ENCODE measurements around the gene PTPRM. TPM values are rescaled to one million over a fixed set of nuclear protein-coding genes. Genes with fewer than 3 reads are reported as not detected.
A peak's percentile ranks its signal among the peaks of the same experiment; 100 is the strongest.

The PTPRM gene
- total RNA-seq, 4 donors from 2014 or later: 81.5 to 98.9 (median 86.8) TPM

DNA sequence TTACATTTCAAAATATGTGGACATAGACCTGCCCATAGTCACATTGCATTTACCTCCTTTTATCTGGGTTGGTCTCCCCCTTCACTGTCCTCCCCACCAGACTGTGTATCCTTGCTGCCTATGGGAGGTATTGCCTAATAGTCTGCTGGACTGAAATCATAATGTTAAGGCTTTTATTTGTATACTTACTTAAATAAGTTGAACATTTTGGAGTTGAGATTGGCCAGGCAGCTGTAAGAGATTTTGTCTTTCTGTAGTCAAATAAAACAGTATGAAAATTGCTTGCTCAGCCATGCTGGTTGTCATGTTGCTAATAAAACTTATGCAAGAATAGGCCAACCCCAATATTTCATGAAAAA lies 280.9 kb downstream of the PTPRM start:
- Histone ChIP-seq H3K9me3 (peaks cover 0 to 9% (median 0%) of the 10 kb centered on the region in 3 donors), H3K36me3 (no peaks in the 10 kb centered on the region), H3K27me3 (no peaks in the 10 kb centered on the region), H3K4me1 (peaks cover 0 to 18% (median 0%) of the 10 kb centered on the region in 3 donors), H3K27ac (no peak overlapping the region), H3K4me3 (no peak overlapping the region)
- ATAC-seq: no peak
- TF ChIP-seq EP300 (IDR thresholded peaks at IDR 0.05) (no peak), POLR2AphosphoS5 (IDR thresholded peaks at IDR 0.05) (no peak), POLR2A (IDR thresholded peaks at IDR 0.05) (no peak)
- TF ChIP-seq, protein P1, sequence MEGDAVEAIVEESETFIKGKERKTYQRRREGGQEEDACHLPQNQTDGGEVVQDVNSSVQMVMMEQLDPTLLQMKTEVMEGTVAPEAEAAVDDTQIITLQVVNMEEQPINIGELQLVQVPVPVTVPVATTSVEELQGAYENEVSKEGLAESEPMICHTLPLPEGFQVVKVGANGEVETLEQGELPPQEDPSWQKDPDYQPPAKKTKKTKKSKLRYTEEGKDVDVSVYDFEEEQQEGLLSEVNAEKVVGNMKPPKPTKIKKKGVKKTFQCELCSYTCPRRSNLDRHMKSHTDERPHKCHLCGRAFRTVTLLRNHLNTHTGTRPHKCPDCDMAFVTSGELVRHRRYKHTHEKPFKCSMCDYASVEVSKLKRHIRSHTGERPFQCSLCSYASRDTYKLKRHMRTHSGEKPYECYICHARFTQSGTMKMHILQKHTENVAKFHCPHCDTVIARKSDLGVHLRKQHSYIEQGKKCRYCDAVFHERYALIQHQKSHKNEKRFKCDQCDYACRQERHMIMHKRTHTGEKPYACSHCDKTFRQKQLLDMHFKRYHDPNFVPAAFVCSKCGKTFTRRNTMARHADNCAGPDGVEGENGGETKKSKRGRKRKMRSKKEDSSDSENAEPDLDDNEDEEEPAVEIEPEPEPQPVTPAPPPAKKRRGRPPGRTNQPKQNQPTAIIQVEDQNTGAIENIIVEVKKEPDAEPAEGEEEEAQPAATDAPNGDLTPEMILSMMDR (IDR thresholded peaks at IDR 0.05): no peak

DNA sequence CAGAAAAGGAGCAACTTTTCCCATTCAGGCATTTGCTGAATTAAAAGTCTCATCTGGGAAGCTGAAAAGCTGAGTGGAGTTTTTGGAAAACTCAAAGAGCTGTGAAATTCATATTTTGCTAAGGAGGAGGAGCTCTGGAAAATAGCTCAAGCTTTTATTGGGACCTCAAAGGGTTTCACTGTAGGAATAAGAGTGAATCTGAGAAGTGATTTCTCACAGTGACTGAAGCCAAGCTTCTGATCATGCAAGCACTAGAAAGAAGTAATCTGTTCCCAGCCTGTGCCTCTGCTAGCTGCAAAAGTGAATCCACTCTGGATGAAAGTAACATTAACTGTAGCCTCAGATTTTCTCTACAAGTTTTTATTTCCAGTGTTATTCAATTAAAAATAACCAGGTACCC lies 283.3 kb downstream of the PTPRM start:
- no peak for TF ChIP-seq POLR2AphosphoS5 (IDR thresholded peaks at IDR 0.05)
- TF ChIP-seq, protein P1 (IDR thresholded peaks at IDR 0.05): no peak
- no peak for TF ChIP-seq EP300 (IDR thresholded peaks at IDR 0.05)
- TF ChIP-seq POLR2A (IDR thresholded peaks at IDR 0.05): no peak
- no peak for ATAC-seq
- no peak overlapping the region for H3K4me3 ChIP-seq
- peaks cover 6 to 27% (median 6%) of the 10 kb centered on the region in 3 donors for H3K4me1 ChIP-seq
- H3K9me3 ChIP-seq: no peaks in the 10 kb centered on the region
- H3K27ac ChIP-seq: no peak overlapping the region
- H3K27me3 ChIP-seq: no peaks in the 10 kb centered on the region
- H3K36me3 ChIP-seq: no peaks in the 10 kb centered on the region

DNA sequence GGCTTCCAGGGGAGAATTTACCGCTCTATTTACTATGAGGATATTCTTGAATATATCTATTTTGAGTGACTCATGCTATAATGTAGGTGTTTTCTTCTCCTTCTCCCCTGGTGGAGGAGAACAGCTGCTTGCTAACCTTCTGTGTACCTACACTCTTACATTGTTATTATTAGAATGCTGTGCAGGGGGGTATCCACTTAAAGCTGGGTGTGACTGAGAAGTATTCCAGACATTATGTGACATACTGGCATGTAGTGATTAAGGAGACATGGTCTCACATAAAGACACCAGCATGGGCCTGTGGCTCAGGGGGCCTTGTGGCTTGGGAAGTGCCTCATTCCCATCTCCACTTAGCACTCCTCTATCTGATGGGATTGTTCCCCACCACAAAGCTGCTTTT lies 287.9 kb downstream of the PTPRM start:
- no peak for ATAC-seq
- Histone ChIP-seq H3K27ac (peak overlapping the region in 1 of 4 donors; percentile 29), H3K36me3 (no peaks in the 10 kb centered on the region), H3K27me3 (no peaks in the 10 kb centered on the region), H3K4me1 (peaks cover 7 to 33% (median 9%) of the 10 kb centered on the region in 3 donors), H3K9me3 (no peaks in the 10 kb centered on the region), H3K4me3 (no peak overlapping the region)
- TF ChIP-seq EP300 (IDR thresholded peaks at IDR 0.05): no peak
- no peak for TF ChIP-seq POLR2A (IDR thresholded peaks at IDR 0.05)
- TF ChIP-seq, protein P1 (IDR thresholded peaks at IDR 0.05): no peak
- 94 to 100% methylated on average over 1 of the region's 1 CpG for WGBS, 2 donors (ENCODE audit: low coverage in 1 of 2)

DNA sequence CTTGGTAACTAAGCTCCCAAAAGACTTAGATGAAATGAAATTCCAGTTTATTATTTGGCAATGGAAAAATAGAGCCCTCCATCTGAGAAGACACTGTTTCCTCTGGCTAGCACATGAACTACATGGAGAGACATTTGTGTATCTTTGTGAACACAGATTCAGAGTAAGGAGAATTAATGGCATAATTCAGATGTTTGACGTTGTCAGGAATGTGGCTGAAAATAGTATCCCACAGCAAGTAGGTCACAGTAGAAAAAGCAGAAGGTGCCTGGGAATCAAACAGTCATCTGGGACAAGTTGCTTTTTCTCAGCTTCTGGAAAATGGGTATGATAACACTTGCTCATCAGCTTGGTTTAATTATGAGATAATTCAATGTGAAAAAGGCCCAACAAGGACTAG lies 288.6 kb downstream of the PTPRM start:
- WGBS, 2 donors (ENCODE audit: low coverage in 1 of 2): 0 to 7% methylated on average over 1 of the region's 1 CpG
- no peak for ATAC-seq
- TF ChIP-seq, protein P1 (IDR thresholded peaks at IDR 0.05): no peak
- TF ChIP-seq EP300 (IDR thresholded peaks at IDR 0.05) (no peak), POLR2AphosphoS5 (IDR thresholded peaks at IDR 0.05) (no peak), POLR2A (IDR thresholded peaks at IDR 0.05) (no peak)

DNA sequence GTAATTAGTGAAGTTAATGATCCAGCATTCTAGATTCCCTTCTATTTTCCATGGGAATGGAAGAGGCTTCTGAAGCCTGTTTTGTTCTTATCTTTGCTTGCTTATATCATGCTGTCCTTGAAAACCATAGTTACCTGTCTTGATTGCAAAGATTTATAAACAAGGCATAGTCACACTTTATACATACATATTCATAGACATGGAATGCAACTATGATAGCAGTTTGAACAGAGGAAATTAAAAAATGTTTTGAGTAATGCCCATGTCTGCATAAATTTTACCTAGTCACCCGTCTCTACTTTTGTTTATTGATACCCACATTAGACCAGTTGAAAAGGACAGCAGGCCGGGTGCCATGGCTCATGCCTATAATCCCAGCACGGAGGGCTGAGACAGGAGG lies 289.0 kb downstream of the PTPRM start:
- no peaks in the 10 kb centered on the region for H3K36me3 ChIP-seq
- H3K27ac ChIP-seq: no peak overlapping the region
- TF ChIP-seq, protein P1 (IDR thresholded peaks at IDR 0.05): no peak
- TF ChIP-seq POLR2A (IDR thresholded peaks at IDR 0.05): no peak
- no peak for TF ChIP-seq POLR2AphosphoS5 (IDR thresholded peaks at IDR 0.05)
- no peak for TF ChIP-seq EP300 (IDR thresholded peaks at IDR 0.05)
- peaks cover 7 to 42% (median 9%) of the 10 kb centered on the region in 3 donors for H3K4me1 ChIP-seq
- no peaks in the 10 kb centered on the region for H3K27me3 ChIP-seq
- H3K4me3 ChIP-seq: no peak overlapping the region
- no peaks in the 10 kb centered on the region for H3K9me3 ChIP-seq
- ATAC-seq: no peak
- 56 to 83% methylated on average over 2 to 3 of the region's 3 CpGs for WGBS, 2 donors (ENCODE audit: low coverage in 1 of 2)

More for the DNA sequence above, 288.6 kb downstream of the PTPRM start:
- Histone ChIP-seq H3K36me3 (no peaks in the 10 kb centered on the region), H3K9me3 (no peaks in the 10 kb centered on the region), H3K27me3 (no peaks in the 10 kb centered on the region), H3K4me1 (peaks cover 7 to 39% (median 9%) of the 10 kb centered on the region in 3 donors), H3K27ac (no peak overlapping the region), H3K4me3 (no peak overlapping the region)

Data from gastroesophageal sphincter (tissue), 4 donors.